Spleen (tissue), 11 donors: ENCODE results near the gene ANTXR2. TPM values are rescaled to one million over a fixed set of nuclear protein-coding genes. Genes with fewer than 3 reads are reported as not detected.

Experiments
- DNase-seq: peaks from one replicate; pipeline ENCODE4 v3.0.0-alpha.2; 2020
- H3K27ac ChIP-seq, 8 donors: fragments of 200-600 bp; sonication (generic) in 7 of 8; 1 replicate in 4 of 8; 2 replicates in 4 of 8; pipeline versions ENCODE4 v1.5.0 to v1.8.0; 2016 to 2021; ENCODE audit warnings: inconsistent platforms in 4 of 8, mild to moderate bottlenecking in 4 of 8, moderate library complexity in 1 of 8
- H3K27me3 ChIP-seq, 7 donors: fragments of 200-600 bp; sonication (generic) in 6 of 7; replicated peaks in 1 of 7; 1 replicate in 4 of 7; 2 replicates in 3 of 7; pipeline versions ENCODE4 v1.5.0 to v1.8.0; 2016 to 2021; ENCODE audit warnings: inconsistent platforms in 3 of 7, mild to moderate bottlenecking in 1 of 7
- H3K36me3 ChIP-seq, 6 donors: fragments of 200-600 bp; sonication (generic) in 5 of 6; 1 replicate in 4 of 6; 2 replicates in 2 of 6; pipeline versions ENCODE4 v1.5.0 to v1.8.0; 2016 to 2021; ENCODE audit warnings: inconsistent platforms in 2 of 6
- H3K4me1 ChIP-seq, 6 donors: fragments of 200-600 bp; sonication (generic) in 5 of 6; 1 replicate in 3 of 6; 2 replicates in 3 of 6; pipeline versions ENCODE4 v1.5.0 to v1.8.0; 2016 to 2021; ENCODE audit warnings: inconsistent platforms in 3 of 6
- H3K4me3 ChIP-seq, 8 donors: fragments of 200-600 bp; sonication (generic) in 7 of 8; 1 replicate in 4 of 8; 2 replicates in 4 of 8; pipeline versions ENCODE4 v1.5.0 to v1.8.0; 2016 to 2021; ENCODE audit warnings: inconsistent platforms in 4 of 8, mild to moderate bottlenecking in 4 of 8, moderate library complexity in 2 of 8
- H3K9me3 ChIP-seq, 8 donors: fragments of 200-600 bp; sonication (generic) in 7 of 8; 1 replicate in 4 of 8; 2 replicates in 4 of 8; pipeline versions ENCODE4 v1.5.0 to v1.8.0; 2016 to 2021; ENCODE audit warnings: inconsistent platforms in 4 of 8
- POLR2A ChIP-seq, 3 donors: fragments of 450-650 bp; IDR thresholded peaks; one replicate each; pipeline ENCODE4 v1.5.1; 2017; ENCODE audit warnings: antibody characterized with exemption in 3 of 3, mild to moderate bottlenecking in 1 of 3
- POLR2AphosphoS5 ChIP-seq, 3 donors: sonication (generic); formaldehyde crosslinking; IDR thresholded peaks; one replicate each; pipeline ENCODE4 v1.5.1; 2017; ENCODE audit warnings: antibody characterized with exemption in 3 of 3
- WGBS, 5 donors: extraction: QIAGEN DNeasy Blood & Tissue Kit in 3 of 5; methylation state at CpG; one replicate each; pipeline versions ENCODE4 v1.1.5 to v1.1.7; 2013 to 2018; 5-methylcytosine and 5-hydroxymethylcytosine counted together
- intact Hi-C: fragments of 100-400 bp; cut with DNase I; formaldehyde crosslinking; loops from one replicate; pipeline ENCODE4 v1.15.0; 2023; ENCODE audit warnings: low total_unique reads
- polyA plus RNA-seq, 3 donors: library from polyadenylated mRNA; stranded (reverse); fragments of 200-250 nt; gene quantifications; one replicate each; pipeline ENCODE4 v1.2.1, GENCODE V29; 2013
- total RNA-seq, 7 donors: library from RNA; depleted of rRNA in 3 of 7; stranded (reverse); fragments of >200 nt in 3 of 7; fragmentation: NEBNext Ultra II Directional in 4 of 7; extraction: Animal tissue kit (Norgen Biotek cat#: 25700) in 4 of 7; gene quantifications; one replicate each; pipeline versions ENCODE4 v1.1.0 to v1.2.1, GENCODE V29; 2016 to 2021
- TF ChIP-seq, protein P1 (sequence below), 11 experiments: fragments of 200-600 bp in 7 of 11; fragments of 450-650 bp in 4 of 11; sonication (generic) in 4 of 11; IDR thresholded peaks in 8 of 11; conservative IDR thresholded peaks in 3 of 11; 1 replicate in 7 of 11; 2 replicates in 4 of 11; pipeline versions ENCODE4 v1.4.0 to v1.8.0; 2016 to 2021; ENCODE audit warnings: antibody characterized with exemption in 11 of 11, inconsistent platforms in 4 of 11, mild to moderate bottlenecking in 1 of 11
- donor health status: healthy with polysubstance abuse.
- donor health status: DM: no; HTN: no; CAD: no; lungs with moderate emphysema.
- donor health status: DM: no; HTN: no; CAD: no.
- donor health status: Bipolar disorder and iron deficiency.
- donor health status: healthy.
- donor health status: DM: no; HTN: no; CAD: no.
- donor health status: DM: yes; HTN: yes; CAD: no.

ANTXR2 gene
- total and polyA plus RNA-seq, 10 donors: 3.7 to 56.3 (median 37.3) TPM

DNA sequence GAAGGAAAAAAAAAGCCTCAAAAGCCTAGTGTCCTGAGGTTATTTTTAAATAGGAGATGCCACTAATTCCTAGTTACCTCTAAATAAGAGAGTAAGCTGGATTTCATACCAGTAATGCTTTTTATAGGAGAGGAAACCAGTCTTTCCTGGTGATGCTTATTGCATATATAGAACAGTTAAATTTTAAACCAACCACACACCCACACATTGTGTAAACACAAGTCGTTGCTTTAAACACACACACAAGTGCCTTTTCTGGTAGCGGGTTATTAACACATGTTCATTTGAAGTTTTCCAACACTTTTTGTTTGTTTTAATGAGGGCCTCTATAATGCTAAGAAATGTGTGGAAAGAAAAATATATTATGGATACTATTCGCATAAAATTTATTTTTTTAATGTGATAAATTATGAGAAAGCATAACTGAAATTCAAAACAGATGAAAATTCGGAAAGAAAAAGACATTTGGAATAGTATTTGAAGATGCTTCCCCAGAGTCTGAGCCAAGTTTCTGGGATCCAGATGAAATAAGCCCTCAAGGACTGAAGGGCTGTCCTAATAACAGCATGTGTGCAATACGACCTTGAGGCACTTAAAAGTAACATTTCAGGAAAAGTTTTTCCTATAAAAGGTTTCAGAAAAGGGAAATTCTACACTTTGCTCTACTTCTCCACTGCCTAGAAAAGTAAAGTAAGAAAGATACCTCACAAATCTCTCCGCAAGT lies 2.0 kb downstream of the ANTXR2 start:
- Histone ChIP-seq H3K27me3 (peaks cover 0 to 5% (median 0%) of the 10 kb centered on the region in 7 donors), H3K9me3 (no peaks in the 10 kb centered on the region), H3K27ac (peak overlapping the region in 7 of 8 donors; percentile 92 to 98 (median 95)), H3K4me3 (peak overlapping the region in 7 of 8 donors; percentile 67 to 96 (median 85)), H3K4me1 (peaks cover 18 to 75% (median 37%) of the 10 kb centered on the region in 6 donors), H3K36me3 (peaks cover 0 to 34% (median 12%) of the 10 kb centered on the region in 6 donors)
- intact Hi-C loops: loop anchor here (5.0 kb wide), 1 partner anchor 131 kb away; no protein-coding TSS in a partner anchor
- no peak for DNase-seq
- 45 to 59% (median 50%) methylated on average over 6 of the region's 6 CpGs for WGBS, 5 donors
- TF ChIP-seq POLR2A (IDR thresholded peaks at IDR 0.05) (no peak), POLR2AphosphoS5 (IDR thresholded peaks at IDR 0.05) (no peak)
- TF ChIP-seq, protein P1, sequence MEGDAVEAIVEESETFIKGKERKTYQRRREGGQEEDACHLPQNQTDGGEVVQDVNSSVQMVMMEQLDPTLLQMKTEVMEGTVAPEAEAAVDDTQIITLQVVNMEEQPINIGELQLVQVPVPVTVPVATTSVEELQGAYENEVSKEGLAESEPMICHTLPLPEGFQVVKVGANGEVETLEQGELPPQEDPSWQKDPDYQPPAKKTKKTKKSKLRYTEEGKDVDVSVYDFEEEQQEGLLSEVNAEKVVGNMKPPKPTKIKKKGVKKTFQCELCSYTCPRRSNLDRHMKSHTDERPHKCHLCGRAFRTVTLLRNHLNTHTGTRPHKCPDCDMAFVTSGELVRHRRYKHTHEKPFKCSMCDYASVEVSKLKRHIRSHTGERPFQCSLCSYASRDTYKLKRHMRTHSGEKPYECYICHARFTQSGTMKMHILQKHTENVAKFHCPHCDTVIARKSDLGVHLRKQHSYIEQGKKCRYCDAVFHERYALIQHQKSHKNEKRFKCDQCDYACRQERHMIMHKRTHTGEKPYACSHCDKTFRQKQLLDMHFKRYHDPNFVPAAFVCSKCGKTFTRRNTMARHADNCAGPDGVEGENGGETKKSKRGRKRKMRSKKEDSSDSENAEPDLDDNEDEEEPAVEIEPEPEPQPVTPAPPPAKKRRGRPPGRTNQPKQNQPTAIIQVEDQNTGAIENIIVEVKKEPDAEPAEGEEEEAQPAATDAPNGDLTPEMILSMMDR (IDR thresholded peaks at IDR 0.05 in 8 of 11, conservative IDR thresholded peaks at IDR 0.05 in 3 of 11): no peak

GRCh38 chr4:80069837-80070731 lies 2.9 kb downstream of the ANTXR2 start:
- TF ChIP-seq, protein P1 (IDR thresholded peaks at IDR 0.05 in 8 of 11, conservative IDR thresholded peaks at IDR 0.05 in 3 of 11): no peak
- TF ChIP-seq POLR2A (IDR thresholded peaks at IDR 0.05) (no peak), POLR2AphosphoS5 (IDR thresholded peaks at IDR 0.05) (no peak)
- intact Hi-C loops: loop anchor here (5.0 kb wide), 1 partner anchor 132 kb away; no protein-coding TSS in a partner anchor

GRCh38 chr4:80069108-80069836 lies 3.8 kb downstream of the ANTXR2 start:
- 72 to 78% (median 76%) methylated on average over 5 of the region's 5 CpGs for WGBS, 5 donors
- peaks cover 0 to 51% (median 12%) of the 10 kb centered on the region in 6 donors for H3K36me3 ChIP-seq
- H3K4me1 ChIP-seq: peaks cover 18 to 60% (median 32%) of the 10 kb centered on the region in 6 donors
- peak overlapping the region in 6 of 8 donors; percentile 15 to 97 (median 73) for H3K27ac ChIP-seq
- TF ChIP-seq POLR2AphosphoS5 (IDR thresholded peaks at IDR 0.05): no peak
- TF ChIP-seq, protein P1 (IDR thresholded peaks at IDR 0.05 in 8 of 11, conservative IDR thresholded peaks at IDR 0.05 in 3 of 11): no peak
- no peak overlapping the region for H3K4me3 ChIP-seq
- H3K27me3 ChIP-seq: peaks cover 0 to 5% (median 0%) of the 10 kb centered on the region in 7 donors
- DNase-seq: no peak
- H3K9me3 ChIP-seq: no peaks in the 10 kb centered on the region
- intact Hi-C loops: no loop called here

More at GRCh38 chr4:80069837-80070731, 2.9 kb downstream of the ANTXR2 start:
- Histone ChIP-seq H3K27me3 (peaks cover 0 to 5% (median 0%) of the 10 kb centered on the region in 7 donors), H3K27ac (peak overlapping the region in 6 of 8 donors; percentile 15 to 97 (median 73)), H3K4me3 (peak overlapping the region in 1 of 8 donors; percentile 96), H3K4me1 (peaks cover 18 to 68% (median 36%) of the 10 kb centered on the region in 6 donors), H3K9me3 (no peaks in the 10 kb centered on the region), H3K36me3 (peaks cover 0 to 43% (median 12%) of the 10 kb centered on the region in 6 donors)
- DNase-seq: no peak
- WGBS, 5 donors: 59 to 84% (median 75%) methylated on average over 2 of the region's 2 CpGs
